Erythroblast (primary cell): ENCODE measurements around the gene FOXRED1.
"Not testable (repeated sequence)": the region's sequence is repeated elsewhere in the genome, so short reads cannot be mapped to it uniquely, and the experiment has no call there.

Experiments
- DNase-seq, 2 experiments: peaks; one replicate each; lab custom pipeline; 2025; lab: John Stamatoyannopoulos, UW
- GATA1 ChIP-seq: IDR thresholded peaks from 2 replicates; pipeline ENCODE4 v1.6.1; 2011; ENCODE audit warnings: low read depth, mild to moderate bottlenecking, control low read depth, low read length, moderate library complexity
- POLR2A ChIP-seq: IDR thresholded peaks from 2 replicates; pipeline ENCODE4 v1.6.1; 2011; ENCODE audit warnings: mild to moderate bottlenecking, low read length

Gene FOXRED1

GRCh38 chr11:126268708-126269579 lies at the start of gene FOXRED1, which contains the start of gene SRPRA:
TSS of gene FOXRED1 (plus strand) at chr11:126269154. CDS start at chr11:126269207, 53 bp downstream.
TSS of gene SRPRA (minus strand) at chr11:126268895. CDS start at chr11:126268804, 91 bp downstream.
- peak; percentile 99 for DNase-seq
- TF ChIP-seq POLR2A (peak; percentile 88), GATA1 (no peak)

DNA sequence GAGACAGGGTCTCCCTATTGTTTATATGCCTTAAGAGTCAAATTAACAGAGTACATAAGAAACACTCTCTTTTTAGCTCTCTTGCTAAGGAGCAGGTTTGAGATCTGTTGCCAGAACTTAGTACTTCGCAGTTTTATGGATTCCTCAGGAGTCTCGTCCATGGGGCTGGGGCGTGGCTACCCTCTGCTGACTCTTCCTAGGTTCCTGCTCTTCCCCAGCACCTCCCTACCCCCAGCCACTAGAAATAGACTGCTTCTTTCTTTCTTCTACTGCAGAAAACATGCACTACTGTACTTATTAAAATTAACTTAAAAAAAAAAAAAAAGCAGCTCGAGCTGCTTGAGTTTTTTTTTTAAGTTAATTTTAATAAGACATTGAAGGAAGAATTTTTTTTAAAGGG lies 49.4 kb upstream of the FOXRED1 start:
- no peak for DNase-seq
- no peak for TF ChIP-seq GATA1
- no peak for TF ChIP-seq POLR2A

DNA sequence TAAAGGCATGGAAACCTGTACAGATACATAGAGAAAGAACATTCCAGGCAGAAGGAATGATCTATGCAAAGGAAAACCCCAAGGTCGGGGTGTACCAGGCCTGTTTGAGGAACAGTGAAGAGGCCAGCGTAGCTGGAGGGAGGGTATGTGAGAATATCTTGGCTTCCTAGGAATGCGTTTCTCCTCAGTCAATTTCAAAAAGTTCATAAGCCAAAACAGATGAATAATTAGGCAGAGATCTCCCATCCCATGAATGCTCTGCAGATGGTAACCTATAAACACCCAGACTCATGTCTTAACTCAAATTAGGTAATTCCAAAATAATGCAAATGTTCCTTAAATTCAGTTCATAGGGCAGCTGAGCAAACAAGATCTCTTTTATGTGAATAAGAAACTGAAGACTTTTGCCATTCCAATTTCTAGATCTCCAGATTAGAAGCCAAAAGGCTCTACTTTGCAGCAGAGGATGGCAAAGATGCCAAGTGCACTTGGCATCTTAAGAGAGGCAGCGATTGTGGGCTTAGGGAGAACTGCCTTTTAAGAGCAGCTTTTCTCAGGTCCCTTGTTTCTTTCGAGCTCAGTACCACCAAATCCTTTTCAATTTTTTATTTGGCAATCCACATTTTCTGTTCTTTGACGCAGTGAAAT lies 44.2 kb upstream of the FOXRED1 start:
- no peak for TF ChIP-seq POLR2A
- no peak for TF ChIP-seq GATA1
- DNase-seq: no peak

GRCh38 chr11:126225295-126225665 lies 43.7 kb upstream of the FOXRED1 start:
- TF ChIP-seq GATA1 (no peak), POLR2A (no peak)
- no peak for DNase-seq

GRCh38 chr11:126226334-126227084 lies 42.4 kb upstream of the FOXRED1 start:
- TF ChIP-seq POLR2A (no peak), GATA1 (no peak)
- DNase-seq: no peak

DNA sequence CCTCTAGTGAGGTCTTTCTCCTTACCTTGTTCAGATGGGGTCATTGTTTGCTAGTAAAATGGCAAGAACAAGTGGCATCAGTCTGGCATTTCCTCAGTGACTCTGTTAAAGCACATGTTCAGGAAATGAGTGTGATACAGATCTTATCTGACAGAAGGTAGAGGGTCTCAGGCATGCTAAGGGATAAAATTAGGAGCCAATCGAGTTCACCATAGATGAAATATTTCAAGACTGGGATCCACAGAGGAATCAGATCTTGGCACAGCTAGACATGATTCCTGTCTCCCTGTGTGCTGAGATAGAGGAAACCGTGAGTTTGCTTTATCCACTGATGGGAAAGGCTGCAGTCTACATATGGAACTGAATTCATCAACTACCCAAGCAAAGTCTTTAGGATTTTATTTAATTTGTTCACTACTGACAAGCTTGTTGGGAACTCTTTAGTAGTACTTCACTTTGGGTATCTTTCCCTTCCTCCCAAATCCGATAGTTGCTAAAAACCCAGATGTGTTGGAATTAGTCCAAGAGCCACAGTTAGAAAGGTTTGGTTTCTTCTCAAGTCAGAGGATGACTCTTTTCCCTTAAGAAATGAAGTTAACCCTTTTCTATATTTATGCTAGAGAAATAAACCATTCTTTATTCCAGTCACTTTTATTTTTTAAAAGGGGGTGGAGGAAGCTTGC lies 39.0 kb upstream of the FOXRED1 start:
- DNase-seq: no peak
- TF ChIP-seq GATA1 (no peak), POLR2A (no peak)

- no peak for DNase-seq
- TF ChIP-seq GATA1 (no peak), POLR2A (no peak)
Measured at GRCh38 chr11:126231725-126232459, 37.1 kb upstream of the FOXRED1 start.

GRCh38 chr11:126232683-126233082 lies 36.3 kb upstream of the FOXRED1 start:
- TF ChIP-seq GATA1: no peak
- no peak for TF ChIP-seq POLR2A

DNA sequence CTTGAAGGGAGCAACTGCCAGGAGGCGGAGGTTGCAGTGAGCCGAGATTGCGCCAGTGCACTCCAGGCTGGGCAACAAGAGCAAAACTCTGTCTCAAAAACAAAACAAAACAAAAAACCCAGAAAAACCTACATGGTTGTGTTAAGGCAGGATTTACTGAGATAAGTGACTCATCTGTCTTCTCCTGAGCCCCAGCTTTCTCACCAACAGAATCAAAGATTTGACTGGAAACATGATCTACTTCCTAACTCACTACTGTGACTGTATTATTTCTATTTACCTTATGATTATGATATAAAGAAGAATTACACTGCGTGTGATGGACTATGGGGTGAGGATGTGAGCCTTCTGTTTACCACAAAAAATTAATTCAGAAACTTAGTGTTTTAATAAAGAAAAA lies 35.6 kb upstream of the FOXRED1 start:
- TF ChIP-seq GATA1 (no peak), POLR2A (no peak)
- no peak for DNase-seq

More at GRCh38 chr11:126232683-126233082, 36.3 kb upstream of the FOXRED1 start:
- DNase-seq: no peak

- TF ChIP-seq GATA1 (no peak), POLR2A (no peak)
- no peak for DNase-seq
Measured at GRCh38 chr11:126246636-126247035, 22.3 kb upstream of the FOXRED1 start.

DNA sequence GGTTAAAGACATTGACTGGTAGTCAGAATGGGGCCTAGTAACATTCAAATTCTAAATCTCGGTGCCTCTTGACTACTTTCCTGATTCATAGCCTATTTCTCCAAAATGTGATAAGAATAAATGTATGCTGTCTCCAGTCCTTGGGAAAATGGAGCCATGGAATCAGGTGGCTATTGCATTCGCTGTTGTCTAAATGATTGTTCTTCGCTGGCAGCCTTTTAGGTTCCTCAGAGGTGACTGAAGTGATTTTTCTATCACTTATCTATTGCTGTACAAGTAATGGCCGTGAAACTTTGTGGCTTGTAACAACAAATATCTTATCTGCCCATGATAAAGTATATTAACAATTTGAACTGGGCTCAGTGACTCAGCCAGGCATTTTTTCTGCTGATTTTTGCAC lies 15.7 kb upstream of the FOXRED1 start:
- DNase-seq: no peak
- no peak for TF ChIP-seq GATA1
- no peak for TF ChIP-seq POLR2A

GRCh38 chr11:126254819-126255218 lies 14.1 kb upstream of the FOXRED1 start:
- no peak for DNase-seq
- no peak for TF ChIP-seq GATA1
- no peak for TF ChIP-seq POLR2A

- DNase-seq: not testable (repeated sequence)
Measured at GRCh38 chr11:126255507-126255906, 13.4 kb upstream of the FOXRED1 start.
